CD14-positive monocyte (primary cell): ENCODE data around the gene PCDHA8. TPM values are rescaled to one million over a fixed set of nuclear protein-coding genes. Genes with fewer than 3 reads are reported as not detected.
A peak's percentile ranks its signal among the peaks of the same experiment; 100 is the strongest.

ENCODE experiments used
- DNase-seq, 3 donors: peaks; one replicate each; pipeline ENCODE4 v3.0.0-alpha.2; 2011 to 2022
- H2AFZ ChIP-seq: 2 replicates; pipeline ENCODE4 v1.6.0; 2012; ENCODE audit warnings: mild to moderate bottlenecking, low read depth, low read length, inconsistent platforms; ENCODE audit not compliant: insufficient read depth, poor library complexity, severe bottlenecking
- H3K27ac ChIP-seq, 2 donors: 1 replicate in 1 of 2; 2 replicates in 1 of 2; pipeline ENCODE4 v1.5.1; 2012 to 2013; ENCODE audit warnings: low read length in 2 of 2, control low read depth in 1 of 2, inconsistent platforms in 1 of 2, low read depth in 1 of 2, mild to moderate bottlenecking in 1 of 2
- H3K27me3 ChIP-seq, 2 donors: one replicate each; pipeline versions ENCODE4 v1.6.0 to v1.6.1; 2011 to 2013; ENCODE audit warnings: low read length in 2 of 2; ENCODE audit not compliant: control insufficient read depth in 2 of 2, insufficient read depth in 2 of 2
- H3K36me3 ChIP-seq, 2 donors: replicated peaks in 1 of 2; 1 replicate in 1 of 2; 2 replicates in 1 of 2; pipeline versions ENCODE4 v1.5.1 to v1.6.1; 2012 to 2013; ENCODE audit warnings: low read length in 2 of 2, control low read depth in 1 of 2, inconsistent platforms in 1 of 2, mild to moderate bottlenecking in 1 of 2; ENCODE audit not compliant: insufficient read depth in 2 of 2, control insufficient read depth in 1 of 2
- H3K4me1 ChIP-seq, 2 donors: 1 replicate in 1 of 2; 2 replicates in 1 of 2; pipeline versions ENCODE4 v1.5.1 to v1.6.1; 2012 to 2013; ENCODE audit warnings: low read length in 2 of 2, control low read depth in 1 of 2, inconsistent platforms in 1 of 2, mild to moderate bottlenecking in 1 of 2, moderate library complexity in 1 of 2; ENCODE audit not compliant: insufficient read depth in 2 of 2, control insufficient read depth in 1 of 2
- H3K4me2 ChIP-seq: replicated peaks from 2 replicates; pipeline ENCODE3; 2012; ENCODE audit warnings: low read length, moderate library complexity, mild to moderate bottlenecking; ENCODE audit not compliant: poor library complexity, severe bottlenecking; ENCODE audit errors: extremely low read depth
- H3K4me3 ChIP-seq, 3 experiments: fragments of 200-600 bp in 1 of 3; sonication (generic) in 1 of 3; replicated peaks in 1 of 3; 1 replicate in 2 of 3; 2 replicates in 1 of 3; pipeline ENCODE4 v1.5.1; 2011 to 2013; ENCODE audit warnings: low read length in 3 of 3, mild to moderate bottlenecking in 3 of 3, control low read depth in 2 of 3, low read depth in 2 of 3, inconsistent platforms in 1 of 3, moderate library complexity in 1 of 3
- H3K79me2 ChIP-seq: 2 replicates; pipeline ENCODE4 v1.6.0; 2012; ENCODE audit warnings: mild to moderate bottlenecking, control low read depth, inconsistent platforms, low read length, moderate library complexity; ENCODE audit not compliant: insufficient read depth
- H3K9ac ChIP-seq: 2 replicates; pipeline ENCODE4 v1.6.0; 2017; ENCODE audit warnings: low read length, mild to moderate bottlenecking; ENCODE audit not compliant: insufficient read depth, poor library complexity, severe bottlenecking
- H3K9me3 ChIP-seq, 2 donors: replicated peaks in 1 of 2; 1 replicate in 1 of 2; 2 replicates in 1 of 2; pipeline versions ENCODE4 v1.5.1 to v1.6.1; 2012 to 2013; ENCODE audit warnings: low read length in 2 of 2, control low read depth in 1 of 2; ENCODE audit not compliant: control insufficient read depth in 1 of 2, insufficient read depth in 1 of 2
- H4K20me1 ChIP-seq: 2 replicates; pipeline ENCODE4 v1.6.0; 2012; ENCODE audit warnings: mild to moderate bottlenecking, low read length, control low read depth, moderate library complexity; ENCODE audit not compliant: insufficient read depth
- H3K27ac Mint-ChIP-seq, 7 donors: one replicate each; pipeline ENCODE4 v1.8.0; 2020; ENCODE audit warnings: mild to moderate bottlenecking in 7 of 7, mixed read lengths in 7 of 7, moderate library complexity in 6 of 7, inconsistent platforms in 2 of 7
- H3K27me3 Mint-ChIP-seq, 3 donors: one replicate each; pipeline ENCODE4 v1.8.0; 2021 to 2022; ENCODE audit warnings: low read depth in 3 of 3, mild to moderate bottlenecking in 3 of 3, mixed read lengths in 3 of 3, moderate library complexity in 3 of 3, inconsistent platforms in 1 of 3
- H3K36me3 Mint-ChIP-seq, 2 donors: one replicate each; pipeline ENCODE4 v1.8.0; 2020; ENCODE audit warnings: mixed read lengths in 2 of 2, inconsistent platforms in 1 of 2, mild to moderate bottlenecking in 1 of 2
- H3K4me1 Mint-ChIP-seq: one replicate; pipeline ENCODE4 v1.8.0; 2020; ENCODE audit warnings: mild to moderate bottlenecking, mixed read lengths
- H3K4me3 Mint-ChIP-seq, 2 donors: one replicate each; pipeline ENCODE4 v1.8.0; 2020; ENCODE audit warnings: mild to moderate bottlenecking in 2 of 2, mixed read lengths in 2 of 2, moderate library complexity in 1 of 2
- H3K9me3 Mint-ChIP-seq, 7 donors: one replicate each; pipeline ENCODE4 v1.8.0; 2020 to 2022; ENCODE audit warnings: mixed read lengths in 7 of 7, mild to moderate bottlenecking in 6 of 7, moderate library complexity in 6 of 7, inconsistent platforms in 2 of 7
- WGBS: methylation state at CpG from one replicate; pipeline ENCODE4 v1.1.5; 2013; ENCODE audit warnings: missing lambda C conversion rate; ENCODE audit not compliant: insufficient coverage; 5-methylcytosine and 5-hydroxymethylcytosine counted together
- intact Hi-C, 2 donors: fragments of 100-400 bp; cut with micrococcal nuclease; formaldehyde crosslinking; loops; one replicate each; pipeline versions ENCODE4 v1.15.0 to v1.15.1; 2023
- polyA plus RNA-seq, 3 donors: library from polyadenylated mRNA; depleted of rRNA in 1 of 3; unstranded in 2 of 3; stranded (reverse) in 1 of 3; fragments of 300-500 nt in 2 of 3; fragments of >200 nt in 1 of 3; fragmentation: Illumina TruSeq in 2 of 3; gene quantifications; 1 replicate in 2 of 3; 2 replicates in 1 of 3; pipeline ENCODE4 v1.2.3, GENCODE V29; 2012 to 2021
- TF ChIP-seq, protein P1 (sequence below): fragments of 200-600 bp; IDR thresholded peaks from one replicate; pipeline ENCODE4 v1.8.0; 2022; ENCODE audit warnings: antibody characterized with exemption, mild to moderate bottlenecking

Gene PCDHA8
- polyA plus RNA-seq, 3 donors, result not detected

DNA sequence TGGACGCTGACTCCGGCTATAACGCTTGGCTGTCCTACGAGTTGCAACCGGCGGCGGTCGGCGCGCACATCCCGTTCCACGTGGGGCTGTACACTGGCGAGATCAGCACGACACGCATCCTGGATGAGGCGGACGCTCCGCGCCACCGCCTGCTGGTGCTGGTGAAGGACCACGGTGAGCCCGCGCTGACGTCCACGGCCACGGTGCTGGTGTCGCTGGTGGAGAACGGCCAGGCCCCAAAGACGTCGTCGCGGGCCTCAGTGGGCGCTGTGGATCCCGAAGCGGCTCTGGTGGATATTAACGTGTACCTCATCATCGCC, 36.2 kb downstream of the PCDHA8 start:
- no peak overlapping the region for H3K27ac Mint-ChIP-seq
- Histone ChIP-seq H3K4me2 (no peak overlapping the region), H3K4me3 (no peak overlapping the region), H3K4me1 (no peaks in the 10 kb centered on the region), H4K20me1 (no peaks in the 10 kb centered on the region), H3K79me2 (no peaks in the 10 kb centered on the region), H3K27ac (no peak overlapping the region), H2AFZ (no peak overlapping the region), H3K27me3 (peaks cover 3 to 31% of the 10 kb centered on the region in 2 donors), H3K9me3 (peaks cover 36 to 60% of the 10 kb centered on the region in 2 donors), H3K9ac (no peak overlapping the region), H3K36me3 (no peaks in the 10 kb centered on the region)
- H3K9me3 Mint-ChIP-seq, result peaks cover 36 to 52% (median 50%) of the 10 kb centered on the region in 7 donors
- WGBS, result 42% methylated on average over 37 of the region's 37 CpGs
- TF ChIP-seq, protein P1, sequence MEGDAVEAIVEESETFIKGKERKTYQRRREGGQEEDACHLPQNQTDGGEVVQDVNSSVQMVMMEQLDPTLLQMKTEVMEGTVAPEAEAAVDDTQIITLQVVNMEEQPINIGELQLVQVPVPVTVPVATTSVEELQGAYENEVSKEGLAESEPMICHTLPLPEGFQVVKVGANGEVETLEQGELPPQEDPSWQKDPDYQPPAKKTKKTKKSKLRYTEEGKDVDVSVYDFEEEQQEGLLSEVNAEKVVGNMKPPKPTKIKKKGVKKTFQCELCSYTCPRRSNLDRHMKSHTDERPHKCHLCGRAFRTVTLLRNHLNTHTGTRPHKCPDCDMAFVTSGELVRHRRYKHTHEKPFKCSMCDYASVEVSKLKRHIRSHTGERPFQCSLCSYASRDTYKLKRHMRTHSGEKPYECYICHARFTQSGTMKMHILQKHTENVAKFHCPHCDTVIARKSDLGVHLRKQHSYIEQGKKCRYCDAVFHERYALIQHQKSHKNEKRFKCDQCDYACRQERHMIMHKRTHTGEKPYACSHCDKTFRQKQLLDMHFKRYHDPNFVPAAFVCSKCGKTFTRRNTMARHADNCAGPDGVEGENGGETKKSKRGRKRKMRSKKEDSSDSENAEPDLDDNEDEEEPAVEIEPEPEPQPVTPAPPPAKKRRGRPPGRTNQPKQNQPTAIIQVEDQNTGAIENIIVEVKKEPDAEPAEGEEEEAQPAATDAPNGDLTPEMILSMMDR, result no peak
- H3K27me3 Mint-ChIP-seq, result peaks cover 21 to 30% (median 29%) of the 10 kb centered on the region in 3 donors
- no peak for DNase-seq
- no peak overlapping the region for H3K4me3 Mint-ChIP-seq
- H3K36me3 Mint-ChIP-seq, result peaks cover 0 to 9% of the 10 kb centered on the region in 2 donors
- intact Hi-C loops, result loop anchor here (2.0 to 10.0 kb wide), 2 partner anchors 52 to 72 kb away; partner anchors contain the start of genes PCDHA5 (in 1 of the 2) and PCDHA6 (in 1 of the 2)
- H3K4me1 Mint-ChIP-seq, result no peaks in the 10 kb centered on the region

DNA sequence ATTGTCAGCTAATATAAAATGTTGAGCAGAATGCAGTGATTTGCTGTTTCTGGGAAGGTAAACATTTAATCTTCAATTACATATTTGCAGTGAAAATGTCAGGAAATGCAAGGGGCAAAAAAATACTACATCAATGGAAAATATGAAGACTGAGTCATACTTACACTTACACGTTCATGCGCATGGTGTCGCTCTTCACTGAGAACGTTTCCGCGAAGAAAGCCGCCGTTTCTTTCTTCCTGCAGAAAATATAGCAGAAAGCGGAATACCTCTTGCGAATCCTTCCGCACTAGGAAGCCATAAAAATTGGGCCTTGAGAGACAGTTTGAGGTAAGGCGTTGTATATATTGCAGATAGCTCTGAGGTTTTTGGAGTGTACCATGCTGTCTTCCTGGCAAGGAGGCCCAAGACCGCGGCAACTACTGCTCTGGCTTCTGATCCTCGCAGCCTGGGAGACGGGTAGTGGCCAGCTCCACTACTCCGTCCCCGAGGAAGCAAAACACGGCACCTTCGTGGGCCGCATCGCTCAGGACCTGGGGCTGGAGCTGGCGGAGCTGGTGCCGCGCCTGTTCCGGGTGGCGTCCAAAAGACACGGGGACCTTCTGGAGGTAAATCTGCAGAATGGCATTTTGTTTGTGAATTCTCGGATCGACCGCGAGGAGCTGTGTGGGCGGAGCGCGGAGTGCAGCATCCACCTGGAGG, 41.1 kb downstream of the PCDHA8 start, which contains the start of gene PCDHA13:
Gene PCDHA13 (plus strand): TSS at position 236 of the 702 bp plus-strand sequence. CDS start 145 bp downstream, at position 381.
- peaks cover 7 to 30% (median 22%) of the 10 kb centered on the region in 3 donors for H3K27me3 Mint-ChIP-seq
- H3K36me3 Mint-ChIP-seq, result no peaks in the 10 kb centered on the region
- Histone ChIP-seq H3K4me1 (no peaks in the 10 kb centered on the region), H2AFZ (no peak within 1 kb of the TSS), H4K20me1 (no peaks in the 10 kb centered on the region), H3K4me3 (no peak within 1 kb of the TSS), H3K27me3 (peaks cover 0 to 18% of the 10 kb centered on the region in 2 donors), H3K9me3 (peaks cover 40 to 49% of the 10 kb centered on the region in 2 donors), H3K9ac (no peak within 1 kb of the TSS), H3K27ac (no peak within 1 kb of the TSS), H3K36me3 (no peaks in the 10 kb centered on the region), H3K79me2 (no peaks in the 10 kb centered on the region), H3K4me2 (no peak within 1 kb of the TSS)
- peak within 1 kb of the TSS in 1 of 2 donors; percentile 37 for H3K4me3 Mint-ChIP-seq
- WGBS, result 21% methylated on average over 16 of the region's 35 CpGs
- no peak within 1 kb of the TSS for H3K27ac Mint-ChIP-seq
- intact Hi-C loops, result no loop called here
- DNase-seq, result no peak
- peaks cover 37 to 46% (median 41%) of the 10 kb centered on the region in 7 donors for H3K9me3 Mint-ChIP-seq
- no peaks in the 10 kb centered on the region for H3K4me1 Mint-ChIP-seq
- TF ChIP-seq, protein P1, result no peak
